Activated naive CD4-positive, alpha-beta T cell treated with anti-CD3 and anti-CD28 coated beads, Interleukin-2, amount 50 U/mL, for 72 hours (primary cell): ENCODE data around the gene TSPO2. TPM values are rescaled to one million over a fixed set of nuclear protein-coding genes. Genes with fewer than 3 reads are reported as not detected.
A peak's percentile ranks its signal among the peaks of the same experiment; 100 is the strongest.

Experiments used
- ATAC-seq, 2 donors: fragments of 150-1000 bp; cut with Tn5 transposase; 2 replicates each; pipeline ENCODE4 v1.10.0; 2021; ENCODE audit warnings: mild to moderate bottlenecking in 2 of 2, moderate library complexity in 2 of 2
- DNase-seq, 2 donors: peaks; one replicate each; pipeline ENCODE4 v3.0.0; 2021 to 2022; ENCODE audit warnings: low spot score in 2 of 2
- H3K27ac Mint-ChIP-seq, 2 donors: one replicate each; pipeline ENCODE4 v1.8.0; 2022; ENCODE audit warnings: mild to moderate bottlenecking in 2 of 2, mixed read lengths in 2 of 2
- H3K36me3 Mint-ChIP-seq, 2 donors: one replicate each; pipeline ENCODE4 v1.8.0; 2022; ENCODE audit warnings: mixed read lengths in 2 of 2
- H3K9me3 Mint-ChIP-seq, 2 donors: one replicate each; pipeline ENCODE4 v1.8.0; 2022; ENCODE audit warnings: mixed read lengths in 2 of 2
- total RNA-seq, 2 donors: library from RNA; stranded (reverse); gene quantifications; one replicate each; pipeline ENCODE4 v1.2.3, GENCODE V29; 2022

TSPO2 gene
- total RNA-seq, 2 donors from 2014 or later = not detected

DNA sequence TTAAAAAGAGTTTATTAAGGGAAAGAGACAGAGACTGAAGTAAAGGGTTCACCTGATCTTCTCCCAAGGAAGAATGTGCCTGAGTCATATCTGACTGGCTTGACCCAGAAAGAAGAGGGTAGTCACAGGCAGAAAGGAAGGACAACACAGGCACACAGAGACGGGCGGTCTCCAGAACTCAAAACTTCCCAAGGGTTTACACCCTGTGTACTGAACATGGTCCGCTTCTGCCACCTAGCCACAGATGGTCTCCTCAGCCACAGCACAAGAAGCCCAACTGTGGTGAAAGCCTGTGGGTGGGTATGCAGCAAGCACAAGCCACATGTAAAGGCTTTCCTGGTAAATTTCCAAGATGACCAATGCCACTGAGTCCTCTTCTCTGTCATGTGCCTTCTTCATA is 20.4 kb upstream of the TSPO2 start:
- H3K9me3 Mint-ChIP-seq = no peaks in the 10 kb centered on the region
- ATAC-seq (no peak), DNase-seq (no peak)
- H3K36me3 Mint-ChIP-seq = no peaks in the 10 kb centered on the region
- H3K27ac Mint-ChIP-seq = no peak overlapping the region

- DNase-seq = no peak
- Mint-ChIP-seq H3K36me3 (no peaks in the 10 kb centered on the region), H3K27ac (no peak overlapping the region), H3K9me3 (no peaks in the 10 kb centered on the region)
- ATAC-seq = no peak
Observed at GRCh38 chr6:41022294-41022693, 20.0 kb upstream of the TSPO2 start.

DNA sequence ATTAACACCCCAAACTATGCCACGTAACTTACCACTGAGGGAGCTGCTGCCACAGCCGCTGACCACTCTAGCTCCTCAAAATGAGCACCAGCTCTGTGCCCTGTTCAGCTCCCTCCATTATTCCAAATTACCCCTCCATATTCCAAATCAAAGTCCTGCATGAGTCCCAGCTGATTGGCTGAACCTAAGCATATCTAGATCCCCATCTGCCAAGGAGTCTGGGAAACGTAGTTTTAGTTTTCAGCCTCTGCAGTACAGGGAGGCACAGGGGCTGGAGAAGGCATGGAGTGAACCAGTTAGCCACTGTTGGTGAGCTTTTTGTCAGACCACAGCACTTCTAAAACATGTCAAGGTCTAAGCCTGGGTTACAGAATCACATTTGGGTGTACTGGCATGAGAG is 19.2 kb upstream of the TSPO2 start:
- ATAC-seq (no peak), DNase-seq (no peak)
- no peaks in the 10 kb centered on the region for H3K36me3 Mint-ChIP-seq
- H3K27ac Mint-ChIP-seq = no peak overlapping the region
- no peaks in the 10 kb centered on the region for H3K9me3 Mint-ChIP-seq

DNA sequence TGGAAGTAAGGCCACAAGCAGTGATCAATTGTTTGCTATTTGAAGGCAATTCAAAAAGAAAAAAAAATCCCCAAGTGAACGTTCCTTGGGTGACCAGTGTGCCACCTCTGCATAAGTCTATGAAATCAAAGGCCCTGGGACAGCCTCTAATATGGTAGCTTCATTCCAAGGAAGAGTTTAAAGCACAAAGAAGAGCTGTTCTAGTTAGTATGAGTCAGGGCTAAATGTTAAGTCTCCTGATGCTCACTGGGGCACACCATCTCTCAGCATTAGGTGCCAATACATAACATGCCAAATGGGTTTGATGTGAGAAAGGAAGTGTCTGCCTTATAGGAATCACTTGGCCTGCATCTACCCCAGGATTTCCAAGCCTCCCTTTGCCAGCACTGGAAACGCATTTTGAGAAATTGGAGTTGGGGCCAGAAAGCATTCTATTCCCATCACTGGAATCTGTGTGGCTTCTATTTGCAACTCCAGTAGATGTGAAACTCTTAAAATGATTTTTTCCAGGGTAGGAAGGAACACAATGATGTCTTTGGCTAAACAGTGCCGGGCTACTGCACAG is 16.2 kb upstream of the TSPO2 start:
- no peak overlapping the region for H3K27ac Mint-ChIP-seq
- no peaks in the 10 kb centered on the region for H3K36me3 Mint-ChIP-seq
- DNase-seq (no peak), ATAC-seq (no peak)
- H3K9me3 Mint-ChIP-seq = no peaks in the 10 kb centered on the region

DNA sequence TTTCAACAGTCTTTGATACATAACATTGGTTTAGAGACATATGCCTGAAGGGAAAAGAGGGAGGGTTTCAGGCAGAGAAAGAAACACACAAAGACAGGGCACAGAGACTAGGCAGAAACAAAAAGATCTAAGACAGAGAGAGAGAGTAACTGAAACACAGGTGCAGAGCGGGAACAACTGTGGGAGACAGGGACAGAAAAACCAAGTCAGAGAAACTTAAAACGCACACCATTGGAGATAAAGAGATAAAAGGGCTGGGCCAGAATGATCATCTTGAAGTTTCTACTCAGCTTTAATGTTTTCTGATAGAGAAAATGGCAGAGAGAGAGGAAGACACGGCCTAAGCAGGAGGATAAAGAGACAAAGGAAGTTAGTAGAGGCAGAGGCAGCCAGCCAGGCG is 15.0 kb upstream of the TSPO2 start:
- DNase-seq (no peak), ATAC-seq (no peak)
- Mint-ChIP-seq H3K27ac (peak overlapping the region; percentile 77 to 96), H3K36me3 (no peaks in the 10 kb centered on the region), H3K9me3 (no peaks in the 10 kb centered on the region)

GRCh38 chr6:41027799-41028560 is 14.3 kb upstream of the TSPO2 start:
- no peaks in the 10 kb centered on the region for H3K36me3 Mint-ChIP-seq
- H3K9me3 Mint-ChIP-seq = no peaks in the 10 kb centered on the region
- peak overlapping the region; percentile 77 to 96 for H3K27ac Mint-ChIP-seq
- ATAC-seq (peak; percentile 90), DNase-seq (peak; percentile 86 to 91)

GRCh38 chr6:41028561-41029412 is 13.5 kb upstream of the TSPO2 start:
- ATAC-seq = peak; percentile 39 to 68
- Mint-ChIP-seq H3K27ac (peak overlapping the region; percentile 77 to 90), H3K9me3 (no peaks in the 10 kb centered on the region), H3K36me3 (no peaks in the 10 kb centered on the region)
- peak in 1 of 2 donors; percentile 11 for DNase-seq

DNA sequence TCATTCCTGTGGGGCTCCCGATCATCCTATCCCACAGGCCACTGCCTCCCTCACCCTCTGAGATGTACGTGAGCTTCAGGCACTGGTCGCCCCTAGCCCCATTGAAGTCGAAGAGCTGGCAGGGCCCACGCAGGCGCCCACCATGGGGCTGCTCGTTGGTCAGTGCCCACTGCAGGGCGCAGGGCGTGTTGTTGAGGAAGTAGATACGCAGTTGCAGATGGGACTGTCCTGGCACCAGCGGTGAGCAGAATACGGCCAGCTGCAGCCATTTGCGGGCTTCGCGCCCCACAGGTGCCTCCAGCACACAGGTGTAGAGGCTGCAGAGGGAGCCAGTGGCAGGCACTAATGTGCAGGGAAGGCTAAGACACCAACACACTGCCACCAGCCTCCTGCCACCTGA is 9.4 kb upstream of the TSPO2 start:
- Mint-ChIP-seq H3K9me3 (no peaks in the 10 kb centered on the region), H3K27ac (peak overlapping the region in 1 of 2 donors; percentile 44), H3K36me3 (no peaks in the 10 kb centered on the region)
- ATAC-seq (no peak), DNase-seq (no peak)

GRCh38 chr6:41033776-41034175 is 8.5 kb upstream of the TSPO2 start:
- no peaks in the 10 kb centered on the region for H3K36me3 Mint-ChIP-seq
- H3K27ac Mint-ChIP-seq = peak overlapping the region in 1 of 2 donors; percentile 44
- ATAC-seq = no peak
- DNase-seq = no peak
- no peaks in the 10 kb centered on the region for H3K9me3 Mint-ChIP-seq

- Mint-ChIP-seq H3K27ac (peak overlapping the region in 1 of 2 donors; percentile 14), H3K36me3 (no peaks in the 10 kb centered on the region), H3K9me3 (no peaks in the 10 kb centered on the region)
- ATAC-seq (no peak), DNase-seq (no peak)
Observed at GRCh38 chr6:41036186-41036585, 6.1 kb upstream of the TSPO2 start.

DNA sequence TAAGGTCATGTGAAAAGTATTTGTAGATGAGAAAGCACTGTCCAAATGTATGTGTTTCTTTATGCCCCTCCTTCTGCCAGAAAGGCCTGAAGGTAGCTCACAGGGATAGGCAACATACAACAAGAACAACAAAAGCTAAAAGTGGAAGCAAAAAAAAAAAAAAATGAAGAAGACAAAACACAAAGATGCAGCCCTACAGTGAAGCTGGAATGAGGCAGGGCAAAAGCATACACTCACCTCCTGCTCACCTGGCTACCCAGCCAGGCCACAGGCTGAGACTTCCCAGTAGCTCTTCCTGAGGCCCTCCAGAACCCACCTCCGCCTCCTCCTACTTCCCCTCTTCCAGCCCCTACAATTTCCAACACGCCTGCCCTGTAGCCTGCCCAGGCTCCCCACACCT is 5.7 kb upstream of the TSPO2 start:
- no peak for ATAC-seq
- Mint-ChIP-seq H3K27ac (peak overlapping the region in 1 of 2 donors; percentile 14), H3K9me3 (no peaks in the 10 kb centered on the region), H3K36me3 (no peaks in the 10 kb centered on the region)
- no peak for DNase-seq

- no peak for ATAC-seq
- no peak for DNase-seq
- H3K27ac Mint-ChIP-seq = peak overlapping the region in 1 of 2 donors; percentile 14
- H3K9me3 Mint-ChIP-seq = no peaks in the 10 kb centered on the region
- H3K36me3 Mint-ChIP-seq = no peaks in the 10 kb centered on the region
Observed at GRCh38 chr6:41037107-41037900, 5.0 kb upstream of the TSPO2 start.

GRCh38 chr6:41038205-41038604 is 4.1 kb upstream of the TSPO2 start:
- no peak for ATAC-seq

DNA sequence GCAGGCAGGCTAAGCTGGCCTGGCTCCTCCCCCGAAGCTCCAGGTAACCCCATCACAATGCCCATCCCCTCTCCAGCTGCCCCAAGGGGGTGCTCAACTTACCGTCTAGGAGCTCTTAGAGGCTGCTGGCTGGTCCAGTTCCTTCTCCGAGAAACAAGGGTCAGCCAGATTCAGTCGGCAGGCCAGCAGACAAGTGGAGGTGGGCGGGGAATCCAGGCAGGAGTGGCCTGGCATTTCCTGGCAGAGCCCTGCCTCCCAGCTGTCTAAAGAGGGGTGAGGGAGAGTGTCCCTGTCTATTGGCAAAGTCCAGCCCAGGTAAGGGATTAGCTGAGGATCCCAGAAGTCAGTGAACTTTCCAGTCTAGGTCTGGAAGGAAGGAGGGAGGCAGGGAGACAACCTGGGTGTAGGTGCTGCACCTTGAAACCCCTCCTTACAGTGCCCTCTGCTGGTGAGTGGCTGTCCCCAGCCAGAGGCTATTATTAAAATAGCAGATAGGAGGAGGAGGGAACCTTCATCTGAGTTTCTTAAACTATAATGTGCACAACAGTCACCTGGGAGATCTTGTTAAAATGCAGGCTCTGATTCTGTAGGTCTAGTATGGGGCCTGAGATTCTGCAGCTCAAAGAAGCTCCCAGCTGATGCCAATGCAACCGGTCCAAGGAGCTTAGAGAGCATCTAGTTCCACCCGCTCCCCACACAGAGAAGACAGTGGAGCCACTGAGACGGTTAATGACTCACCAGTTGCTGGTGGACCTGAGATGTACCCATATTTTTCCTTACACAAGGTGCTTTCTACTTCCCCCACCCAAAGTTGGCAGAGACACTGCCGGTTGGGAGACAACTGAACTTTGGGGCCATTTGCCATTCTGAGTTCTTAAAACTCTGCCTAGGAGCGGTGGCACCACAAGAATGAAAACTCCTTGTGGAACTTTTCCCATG is 2.9 kb upstream of the TSPO2 start, which contains the start of gene UNC5CL:
TSS of gene UNC5CL (minus strand) at position 162 of the 939 bp plus-strand sequence. CDS start 4,147 bp downstream, outside the sequence.
- peak in 1 of 2 donors; percentile 70 for DNase-seq
- no peaks in the 10 kb centered on the region for H3K9me3 Mint-ChIP-seq
- H3K36me3 Mint-ChIP-seq = no peaks in the 10 kb centered on the region
- peak; percentile 47 to 73 for ATAC-seq
- H3K27ac Mint-ChIP-seq = peak within 1 kb of the TSS in 1 of 2 donors; percentile 10

More at GRCh38 chr6:41038205-41038604, 4.1 kb upstream of the TSPO2 start:
- no peak for DNase-seq
- H3K36me3 Mint-ChIP-seq = no peaks in the 10 kb centered on the region
- H3K9me3 Mint-ChIP-seq = no peaks in the 10 kb centered on the region
- no peak overlapping the region for H3K27ac Mint-ChIP-seq

DNA sequence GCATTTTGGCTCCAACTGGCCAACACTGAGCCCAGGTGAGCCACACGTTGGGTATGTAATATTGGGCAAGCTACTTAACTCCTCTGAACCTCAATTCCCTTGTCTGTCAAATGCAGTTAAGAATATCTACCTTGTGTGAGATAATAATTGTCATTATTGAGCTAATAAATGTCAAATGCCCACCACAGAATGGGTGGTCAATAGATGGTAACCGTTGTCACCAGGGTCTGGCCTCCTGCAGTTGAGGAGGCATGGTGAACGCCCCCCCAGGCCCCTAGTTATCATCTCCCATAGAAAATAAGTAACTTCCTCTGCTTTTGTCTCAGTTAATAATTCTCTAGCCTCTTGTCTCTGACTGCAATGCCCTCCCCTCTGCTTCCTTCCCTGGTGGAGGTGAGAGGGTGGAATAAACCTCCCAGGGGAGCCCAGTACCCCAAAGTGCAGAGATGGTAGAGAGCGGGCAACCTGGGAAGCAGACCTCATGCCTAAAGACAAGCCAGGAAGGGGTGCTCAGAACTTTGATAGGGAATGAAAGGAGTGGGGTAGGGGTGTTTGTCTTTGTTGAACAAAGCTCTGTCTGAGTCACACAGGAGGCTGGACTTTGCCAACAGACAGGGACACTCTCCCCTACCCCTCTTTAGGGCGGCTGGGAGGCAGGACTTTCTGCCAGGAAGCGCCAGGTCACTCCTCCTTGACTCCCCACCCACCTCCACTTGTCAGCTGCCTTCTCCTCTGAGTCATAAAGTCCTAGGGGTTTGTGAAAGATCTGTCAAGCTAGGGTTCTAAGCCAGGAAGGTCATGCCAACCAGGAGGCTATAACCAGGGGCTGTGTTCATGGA is 1.9 kb upstream of the TSPO2 start:
- no peaks in the 10 kb centered on the region for H3K36me3 Mint-ChIP-seq
- ATAC-seq = peak; percentile 75 to 82
- DNase-seq = no peak
- H3K9me3 Mint-ChIP-seq = no peaks in the 10 kb centered on the region
- peak overlapping the region; percentile 10 to 77 for H3K27ac Mint-ChIP-seq
